Activated T-helper 17 cell treated with anti-CD3 and anti-CD28 coated beads, Interleukin-2, amount 50 U/mL, for 72 hours (primary cell): ENCODE results near the gene BBS9. TPM values are rescaled to one million over a fixed set of nuclear protein-coding genes. Genes with fewer than 3 reads are reported as not detected.
"Not testable (repeated sequence)": the region's sequence is repeated elsewhere in the genome, so short reads cannot be mapped to it uniquely, and the experiment has no call there.

ENCODE experiments used
- ATAC-seq: fragments of 150-1000 bp; cut with Tn5 transposase; replicated peaks from 2 replicates; pipeline ENCODE4 v1.10.0; 2021; ENCODE audit warnings: mild to moderate bottlenecking, moderate library complexity
- H3K27ac Mint-ChIP-seq: one replicate; pipeline ENCODE4 v1.8.0; 2022; ENCODE audit warnings: mixed read lengths
- H3K27me3 Mint-ChIP-seq: one replicate; pipeline ENCODE4 v1.8.0; 2022; ENCODE audit warnings: mixed read lengths
- H3K36me3 Mint-ChIP-seq: one replicate; pipeline ENCODE4 v1.8.0; 2022; ENCODE audit warnings: low read depth, mild to moderate bottlenecking, mixed read lengths
- H3K4me1 Mint-ChIP-seq: one replicate; pipeline ENCODE4 v1.8.0; 2022; ENCODE audit warnings: mixed read lengths
- H3K4me3 Mint-ChIP-seq: one replicate; pipeline ENCODE4 v1.8.0; 2022; ENCODE audit warnings: mild to moderate bottlenecking, mixed read lengths
- H3K9me3 Mint-ChIP-seq: one replicate; pipeline ENCODE4 v1.8.0; 2022; ENCODE audit warnings: mixed read lengths
- total RNA-seq, 2 donors: library from RNA; stranded (reverse); gene quantifications; one replicate each; pipeline ENCODE4 v1.2.3, GENCODE V29; 2022

BBS9 gene
- total RNA-seq, 2 donors from 2014 or later = 11.3 to 14.4 TPM

GRCh38 chr7:33196221-33196620 is 66.9 kb downstream of the BBS9 start:
- H3K4me1 Mint-ChIP-seq = peaks cover 10% of the 10 kb centered on the region
- no peaks in the 10 kb centered on the region for H3K27me3 Mint-ChIP-seq
- no peak overlapping the region for H3K27ac Mint-ChIP-seq
- ATAC-seq = no peak
- no peak overlapping the region for H3K4me3 Mint-ChIP-seq
- no peaks in the 10 kb centered on the region for H3K9me3 Mint-ChIP-seq
- H3K36me3 Mint-ChIP-seq = no peaks in the 10 kb centered on the region

- no peaks in the 10 kb centered on the region for H3K27me3 Mint-ChIP-seq
- H3K4me1 Mint-ChIP-seq = no peaks in the 10 kb centered on the region
- H3K9me3 Mint-ChIP-seq = no peaks in the 10 kb centered on the region
- no peak overlapping the region for H3K4me3 Mint-ChIP-seq
- H3K27ac Mint-ChIP-seq = no peak overlapping the region
- no peak for ATAC-seq
- H3K36me3 Mint-ChIP-seq = no peaks in the 10 kb centered on the region
Measured at GRCh38 chr7:33200282-33200681, 70.9 kb downstream of the BBS9 start.

GRCh38 chr7:33201821-33202220 is 72.5 kb downstream of the BBS9 start:
- ATAC-seq = no peak

GRCh38 chr7:33210958-33211357 is 81.6 kb downstream of the BBS9 start:
- H3K9me3 Mint-ChIP-seq = peaks cover 18% of the 10 kb centered on the region
- H3K4me3 Mint-ChIP-seq = no peak overlapping the region
- no peaks in the 10 kb centered on the region for H3K4me1 Mint-ChIP-seq
- no peaks in the 10 kb centered on the region for H3K27me3 Mint-ChIP-seq
- no peak for ATAC-seq
- no peak overlapping the region for H3K27ac Mint-ChIP-seq
- H3K36me3 Mint-ChIP-seq = peaks cover 36% of the 10 kb centered on the region

More at GRCh38 chr7:33201821-33202220, 72.5 kb downstream of the BBS9 start:
- H3K27ac Mint-ChIP-seq = no peak overlapping the region
- H3K36me3 Mint-ChIP-seq = no peaks in the 10 kb centered on the region
- H3K27me3 Mint-ChIP-seq = no peaks in the 10 kb centered on the region
- no peaks in the 10 kb centered on the region for H3K4me1 Mint-ChIP-seq
- H3K4me3 Mint-ChIP-seq = no peak overlapping the region
- no peaks in the 10 kb centered on the region for H3K9me3 Mint-ChIP-seq

- peaks cover 36% of the 10 kb centered on the region for H3K36me3 Mint-ChIP-seq
Measured at GRCh38 chr7:33212144-33212543, 82.8 kb downstream of the BBS9 start.

GRCh38 chr7:33215992-33216391 is 86.6 kb downstream of the BBS9 start:
- Mint-ChIP-seq H3K4me3 (no peak overlapping the region), H3K36me3 (peaks cover 21% of the 10 kb centered on the region), H3K27ac (no peak overlapping the region), H3K4me1 (no peaks in the 10 kb centered on the region), H3K27me3 (no peaks in the 10 kb centered on the region), H3K9me3 (peaks cover 12% of the 10 kb centered on the region)
- no peak for ATAC-seq

More at GRCh38 chr7:33212144-33212543, 82.8 kb downstream of the BBS9 start:
- Mint-ChIP-seq H3K9me3 (peaks cover 18% of the 10 kb centered on the region), H3K4me1 (no peaks in the 10 kb centered on the region), H3K27ac (no peak overlapping the region), H3K27me3 (no peaks in the 10 kb centered on the region), H3K4me3 (no peak overlapping the region)
- ATAC-seq = no peak

- no peaks in the 10 kb centered on the region for H3K4me1 Mint-ChIP-seq
- H3K9me3 Mint-ChIP-seq = no peaks in the 10 kb centered on the region
- no peak overlapping the region for H3K27ac Mint-ChIP-seq
- H3K27me3 Mint-ChIP-seq = no peaks in the 10 kb centered on the region
- no peak overlapping the region for H3K4me3 Mint-ChIP-seq
- ATAC-seq = no peak
- H3K36me3 Mint-ChIP-seq = peaks cover 5% of the 10 kb centered on the region
Measured at GRCh38 chr7:33217595-33217994, 88.2 kb downstream of the BBS9 start.

- H3K36me3 Mint-ChIP-seq, H3K4me1 Mint-ChIP-seq, H3K4me3 Mint-ChIP-seq, H3K9me3 Mint-ChIP-seq, ATAC-seq, H3K27me3 Mint-ChIP-seq, H3K27ac Mint-ChIP-seq: not testable (repeated sequence)
Measured at GRCh38 chr7:33218841-33219535, 89.6 kb downstream of the BBS9 start.

GRCh38 chr7:33220231-33220630 is 90.9 kb downstream of the BBS9 start:
- no peaks in the 10 kb centered on the region for H3K27me3 Mint-ChIP-seq
- no peak for ATAC-seq
- H3K9me3 Mint-ChIP-seq = no peaks in the 10 kb centered on the region
- H3K36me3 Mint-ChIP-seq = no peaks in the 10 kb centered on the region
- no peaks in the 10 kb centered on the region for H3K4me1 Mint-ChIP-seq
- no peak overlapping the region for H3K4me3 Mint-ChIP-seq
- H3K27ac Mint-ChIP-seq = no peak overlapping the region

GRCh38 chr7:33221390-33221789 is 92.0 kb downstream of the BBS9 start:
- H3K9me3 Mint-ChIP-seq = no peaks in the 10 kb centered on the region
- ATAC-seq = no peak
- H3K4me3 Mint-ChIP-seq = no peak overlapping the region
- no peaks in the 10 kb centered on the region for H3K4me1 Mint-ChIP-seq
- no peaks in the 10 kb centered on the region for H3K27me3 Mint-ChIP-seq
- H3K36me3 Mint-ChIP-seq = no peaks in the 10 kb centered on the region
- no peak overlapping the region for H3K27ac Mint-ChIP-seq

- no peak overlapping the region for H3K4me3 Mint-ChIP-seq
- H3K27me3 Mint-ChIP-seq = no peaks in the 10 kb centered on the region
- ATAC-seq = no peak
- no peak overlapping the region for H3K27ac Mint-ChIP-seq
- H3K36me3 Mint-ChIP-seq = no peaks in the 10 kb centered on the region
- H3K9me3 Mint-ChIP-seq = no peaks in the 10 kb centered on the region
- H3K4me1 Mint-ChIP-seq = no peaks in the 10 kb centered on the region
Measured at GRCh38 chr7:33232632-33233145, 103.3 kb downstream of the BBS9 start.

GRCh38 chr7:33233659-33234058 is 104.3 kb downstream of the BBS9 start:
- no peak overlapping the region for H3K27ac Mint-ChIP-seq
- H3K36me3 Mint-ChIP-seq = no peaks in the 10 kb centered on the region
- no peak overlapping the region for H3K4me3 Mint-ChIP-seq
- H3K27me3 Mint-ChIP-seq = no peaks in the 10 kb centered on the region
- no peak for ATAC-seq
- H3K9me3 Mint-ChIP-seq = no peaks in the 10 kb centered on the region
- H3K4me1 Mint-ChIP-seq = no peaks in the 10 kb centered on the region

GRCh38 chr7:33237036-33237435 is 107.7 kb downstream of the BBS9 start:
- H3K4me3 Mint-ChIP-seq = no peak overlapping the region
- H3K27me3 Mint-ChIP-seq = no peaks in the 10 kb centered on the region
- no peak for ATAC-seq
- H3K27ac Mint-ChIP-seq = no peak overlapping the region
- no peaks in the 10 kb centered on the region for H3K9me3 Mint-ChIP-seq
- no peaks in the 10 kb centered on the region for H3K36me3 Mint-ChIP-seq
- H3K4me1 Mint-ChIP-seq = no peaks in the 10 kb centered on the region

- Mint-ChIP-seq H3K9me3 (no peaks in the 10 kb centered on the region), H3K4me3 (no peak overlapping the region), H3K27ac (no peak overlapping the region), H3K4me1 (peaks cover 5% of the 10 kb centered on the region), H3K36me3 (no peaks in the 10 kb centered on the region), H3K27me3 (no peaks in the 10 kb centered on the region)
- ATAC-seq = no peak
Measured at GRCh38 chr7:33243319-33243881, 114.0 kb downstream of the BBS9 start.

- H3K9me3 Mint-ChIP-seq = peaks cover 6% of the 10 kb centered on the region
- H3K4me3 Mint-ChIP-seq = no peak overlapping the region
- no peaks in the 10 kb centered on the region for H3K36me3 Mint-ChIP-seq
- no peaks in the 10 kb centered on the region for H3K27me3 Mint-ChIP-seq
- H3K4me1 Mint-ChIP-seq = peaks cover 5% of the 10 kb centered on the region
- no peak for ATAC-seq
- H3K27ac Mint-ChIP-seq = no peak overlapping the region
Measured at GRCh38 chr7:33248671-33249070, 119.3 kb downstream of the BBS9 start.
